GM19023 (cell line): Measurements from ENCODE around the gene SPAG8.
A peak's percentile ranks its signal among the peaks of the same experiment; 100 is the strongest.

ENCODE experiments used
- ATAC-seq: cut with Tn5 transposase; IDR thresholded peaks from one replicate; pipeline ENCODE4 v1.9.1; 2021; ENCODE audit warnings: mild to moderate bottlenecking, moderate library complexity; ENCODE audit not compliant: unreplicated experiment

Gene SPAG8

DNA sequence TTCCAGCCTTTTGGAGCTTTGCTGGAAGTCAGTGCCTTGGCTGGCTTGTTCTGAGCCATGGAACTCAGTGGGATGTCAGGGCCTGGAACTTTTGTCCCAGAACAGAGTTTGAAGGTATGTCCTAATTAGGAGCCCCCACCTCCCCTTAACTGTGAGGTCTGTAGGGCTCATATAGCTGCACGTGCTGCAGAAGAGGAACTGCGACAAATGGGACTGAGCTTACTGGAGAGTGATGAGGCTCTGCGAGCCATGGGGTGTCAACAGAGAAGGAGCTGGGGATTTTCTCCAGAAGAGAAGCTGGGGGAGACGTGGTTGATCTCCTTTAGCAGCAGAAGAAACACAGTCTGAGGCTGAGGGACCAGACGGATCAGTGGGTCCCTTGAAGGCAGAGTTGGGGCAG lies 27.9 kb upstream of the SPAG8 start:
- no peak for ATAC-seq

DNA sequence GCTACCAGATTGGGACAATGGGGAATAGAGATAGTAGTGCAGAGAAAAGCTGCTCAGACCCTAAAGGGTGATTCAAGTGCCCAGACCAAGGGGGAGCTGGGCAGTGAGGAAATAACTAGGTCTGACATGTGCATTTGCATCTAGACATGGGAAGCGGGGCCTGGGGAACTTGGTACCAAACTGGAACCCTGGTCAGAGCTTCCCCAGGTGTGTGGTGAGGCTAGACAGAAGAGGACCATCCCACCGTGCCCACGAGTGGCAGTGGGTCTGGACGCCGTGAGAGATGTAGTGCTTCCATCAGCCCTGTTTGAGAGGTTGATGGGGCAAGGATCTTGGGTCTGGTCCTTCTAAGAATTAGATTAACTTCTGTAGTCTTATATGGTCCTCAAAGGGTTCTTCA lies 24.5 kb upstream of the SPAG8 start:
- ATAC-seq, result no peak

DNA sequence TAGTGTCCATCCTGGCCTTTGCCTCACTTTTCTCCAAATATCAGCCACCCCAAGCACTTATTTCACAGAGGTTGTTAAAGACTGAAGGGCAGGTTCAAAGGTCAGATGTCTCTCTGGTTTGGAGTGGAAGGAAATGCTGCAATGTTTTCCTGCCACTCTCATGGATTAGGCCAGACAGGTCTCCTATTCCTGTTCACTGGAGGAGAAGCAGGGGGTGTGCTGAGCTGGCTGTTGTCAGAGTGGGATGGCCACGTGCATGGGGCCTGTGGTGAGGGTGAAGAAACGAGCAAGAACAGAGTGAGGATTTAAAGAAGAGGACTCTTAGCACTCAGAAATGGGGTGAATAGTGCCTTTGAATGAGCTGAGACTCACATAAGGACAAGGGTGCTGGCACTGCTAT lies 23.7 kb upstream of the SPAG8 start:
- ATAC-seq, result no peak

DNA sequence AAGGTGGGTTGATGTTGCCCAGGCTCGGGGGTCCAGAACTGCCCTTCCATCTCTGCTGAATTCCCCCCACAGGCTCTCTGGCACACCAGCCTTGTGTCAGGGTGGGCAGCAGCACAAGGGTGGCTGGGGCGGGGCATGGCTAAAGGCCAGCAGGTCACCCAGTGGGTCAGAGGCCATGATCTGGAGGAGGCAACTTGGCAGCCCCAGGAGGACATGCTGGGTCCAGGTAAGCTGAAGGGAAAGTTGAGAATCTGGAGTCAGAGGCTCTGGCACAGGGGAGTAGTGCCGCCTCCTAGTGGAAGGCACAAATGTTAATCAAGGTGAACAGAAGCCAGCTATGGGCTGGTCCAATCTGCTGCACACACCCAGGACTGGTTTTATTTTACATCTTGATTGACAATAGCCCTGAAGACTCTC lies 23.2 kb upstream of the SPAG8 start:
- no peak for ATAC-seq

DNA sequence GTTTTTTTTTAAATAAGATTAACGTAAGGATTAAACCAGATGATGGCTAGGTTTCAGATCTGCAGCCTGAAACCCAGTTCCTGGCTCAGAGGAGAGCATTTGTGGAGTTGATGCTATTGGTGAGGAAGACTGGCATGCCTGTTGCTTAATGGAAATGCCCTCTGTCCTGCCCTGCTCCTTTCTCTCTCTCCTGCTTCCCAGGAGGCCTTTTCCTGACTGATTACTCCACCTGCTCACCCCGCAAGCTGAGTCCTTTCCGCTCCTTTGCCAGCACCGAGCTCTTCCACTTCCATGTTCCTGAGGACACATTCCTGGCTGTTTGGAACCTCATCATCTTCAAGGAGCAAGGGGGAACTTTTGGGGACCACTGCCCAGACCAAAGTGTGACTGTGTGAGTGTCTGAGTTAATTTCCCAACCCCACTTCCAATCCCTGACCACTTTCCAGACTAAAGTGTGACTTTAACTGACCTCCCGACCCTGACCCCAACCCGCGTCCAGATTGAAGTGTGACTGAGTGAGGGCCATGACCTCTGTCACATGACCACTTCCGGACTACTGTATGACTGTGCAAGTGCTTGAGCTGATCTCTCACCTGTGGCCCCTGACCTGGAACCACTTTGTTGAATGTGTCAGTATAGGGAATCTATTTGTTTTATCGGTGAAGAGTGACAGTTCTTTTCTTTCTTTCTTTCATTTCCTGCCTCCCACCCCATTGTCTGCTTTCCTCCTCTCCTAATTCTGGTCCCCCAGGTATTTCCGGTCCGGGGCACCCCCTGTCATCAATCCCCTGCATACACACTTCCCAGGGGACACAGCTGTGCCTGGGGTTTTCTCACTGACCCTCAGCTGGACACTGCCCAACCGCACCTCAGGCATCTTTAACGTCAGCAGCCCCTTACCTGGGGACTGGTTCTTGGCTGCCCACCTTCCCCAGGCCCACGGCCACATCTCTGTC lies 22.5 kb upstream of the SPAG8 start:
- ATAC-seq, result no peak

DNA sequence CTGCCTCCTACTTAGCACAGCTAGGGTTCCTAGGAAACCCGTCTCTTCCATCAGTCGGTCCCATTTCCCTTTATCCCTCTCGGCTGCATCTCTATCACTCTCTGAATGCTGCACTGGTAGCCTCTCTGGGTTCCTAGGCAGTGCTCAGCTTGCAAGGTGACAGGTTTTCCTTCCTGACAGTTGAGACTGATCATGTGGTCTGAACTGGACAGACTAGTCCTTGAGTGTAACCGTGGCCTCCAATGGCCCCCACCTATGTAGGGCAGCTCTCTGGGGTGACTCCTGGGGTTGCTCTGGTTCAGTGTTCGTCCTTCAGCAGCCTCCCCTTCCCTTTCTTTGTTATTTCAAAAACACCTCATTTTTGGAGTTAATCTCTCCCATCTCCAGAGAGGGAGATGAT lies 20.8 kb upstream of the SPAG8 start:
- no peak for ATAC-seq

DNA sequence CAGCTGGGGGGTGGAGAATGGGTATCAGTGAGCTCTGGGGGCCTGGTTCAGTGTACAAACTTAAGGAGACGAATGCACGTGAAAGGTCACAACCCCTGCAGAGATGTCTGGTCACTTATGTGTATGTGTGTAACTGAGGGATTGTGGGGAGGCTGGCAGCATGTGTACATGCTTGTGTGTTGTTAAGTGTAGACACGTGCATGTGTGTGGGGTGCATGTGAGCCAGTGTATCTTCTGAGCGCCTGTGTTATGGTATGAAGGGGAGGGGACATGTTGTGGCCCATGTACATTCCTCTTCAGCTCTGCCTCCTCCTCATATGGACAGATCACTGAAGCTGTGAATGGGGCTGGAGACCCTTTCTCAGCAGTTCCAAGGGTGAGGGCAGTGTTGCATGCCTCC lies 19.0 kb upstream of the SPAG8 start:
- no peak for ATAC-seq

DNA sequence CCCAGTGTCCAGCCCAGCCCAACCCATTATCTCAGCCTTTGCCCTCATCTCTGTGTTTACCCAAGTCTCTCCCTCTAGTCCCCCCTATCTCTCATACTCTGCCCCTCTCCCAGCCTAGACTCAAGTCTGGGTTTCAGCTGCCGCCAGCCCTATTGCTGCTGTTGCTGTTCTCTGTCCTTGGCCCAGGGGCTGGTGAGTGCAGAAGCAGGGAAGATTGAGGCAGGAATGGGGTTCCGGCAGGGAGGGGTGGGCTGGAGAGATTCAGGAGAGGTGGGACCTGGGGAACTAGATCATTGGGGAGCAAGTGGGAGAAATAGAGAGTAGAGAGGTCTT lies 17.7 kb upstream of the SPAG8 start:
- no peak for ATAC-seq

DNA sequence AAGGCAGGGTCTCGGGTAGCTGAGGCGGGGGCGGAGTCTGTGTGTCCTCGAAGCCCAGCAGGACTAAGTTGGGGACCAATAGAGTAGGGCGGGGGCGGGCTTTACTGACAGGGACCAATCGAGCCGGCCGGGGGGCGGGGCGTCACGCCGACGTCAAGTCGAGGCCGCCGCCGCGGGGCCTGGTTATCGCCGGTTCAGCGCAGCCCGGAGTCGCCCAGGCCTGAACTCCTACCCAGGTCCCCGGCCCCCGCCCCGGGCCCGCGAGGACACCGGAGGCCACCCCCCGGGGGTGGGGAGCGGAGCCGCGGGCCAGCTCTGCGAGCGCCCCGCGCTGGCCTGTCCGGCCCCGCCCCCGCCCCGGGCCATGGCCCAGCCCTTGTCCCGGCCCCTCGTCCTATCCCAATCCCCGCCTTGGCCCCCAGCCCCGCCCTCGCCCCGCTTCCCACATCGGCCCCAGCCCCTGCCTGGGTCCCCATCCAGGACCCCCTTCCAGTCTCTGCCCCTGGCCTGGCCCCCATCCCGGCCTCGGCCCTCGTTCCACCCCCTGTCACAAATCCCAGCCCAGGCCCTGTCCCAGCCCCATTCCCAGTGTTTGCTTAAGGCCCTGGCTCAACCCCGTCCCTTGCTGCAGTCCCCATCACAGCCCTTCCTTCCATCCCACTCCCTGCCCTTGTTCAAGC lies 17.2 kb upstream of the SPAG8 start, which contains the start of gene TMEM8B:
TMEM8B (plus strand) TSS at position 145 of the 680 bp plus-strand sequence; CDS start at position 365, 220 bp downstream.
- peak; percentile 82 for ATAC-seq

DNA sequence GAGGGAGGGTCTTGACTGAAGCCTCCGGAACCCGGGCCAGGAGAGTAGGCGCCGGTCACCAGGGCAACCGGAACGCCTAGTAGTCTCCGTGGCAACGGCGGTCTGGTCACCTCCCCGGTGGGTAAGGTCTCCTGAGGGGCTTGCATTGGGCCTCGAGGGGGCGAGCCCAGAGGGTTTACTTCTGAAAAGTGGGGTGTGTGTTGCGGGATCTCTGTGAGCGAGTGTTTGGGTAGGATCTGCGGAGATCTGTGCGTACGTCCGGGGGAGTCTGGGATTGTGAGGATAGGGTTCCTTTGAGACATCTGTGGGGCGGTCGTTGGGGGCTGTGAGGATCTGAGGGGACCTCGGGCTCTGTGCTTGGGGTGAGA lies 16.6 kb upstream of the SPAG8 start, which contains the start of gene FAM221B:
FAM221B (minus strand) TSS at position 17 of the 368 bp plus-strand sequence. CDS start 2,571 bp downstream, outside the sequence.
- ATAC-seq, result no peak

DNA sequence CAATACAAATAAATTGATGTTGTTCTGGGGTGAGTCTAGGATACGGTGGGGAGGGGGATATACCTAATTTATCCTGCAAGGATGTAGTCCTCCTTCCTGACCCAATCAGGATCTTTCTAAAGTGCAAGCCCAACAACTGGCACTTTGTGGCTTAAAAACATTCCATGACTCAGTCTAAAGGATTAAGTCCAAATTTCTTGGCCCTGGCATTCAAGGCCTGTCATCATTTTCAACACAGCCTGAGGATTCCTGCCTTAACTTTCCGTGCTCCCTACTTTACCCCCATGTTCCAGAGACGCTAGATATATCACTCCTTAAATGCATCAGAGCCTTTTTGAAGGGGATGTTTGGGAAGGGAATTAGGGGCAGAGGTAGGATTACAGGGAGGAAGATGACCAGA lies 15.4 kb upstream of the SPAG8 start:
- no peak for ATAC-seq

DNA sequence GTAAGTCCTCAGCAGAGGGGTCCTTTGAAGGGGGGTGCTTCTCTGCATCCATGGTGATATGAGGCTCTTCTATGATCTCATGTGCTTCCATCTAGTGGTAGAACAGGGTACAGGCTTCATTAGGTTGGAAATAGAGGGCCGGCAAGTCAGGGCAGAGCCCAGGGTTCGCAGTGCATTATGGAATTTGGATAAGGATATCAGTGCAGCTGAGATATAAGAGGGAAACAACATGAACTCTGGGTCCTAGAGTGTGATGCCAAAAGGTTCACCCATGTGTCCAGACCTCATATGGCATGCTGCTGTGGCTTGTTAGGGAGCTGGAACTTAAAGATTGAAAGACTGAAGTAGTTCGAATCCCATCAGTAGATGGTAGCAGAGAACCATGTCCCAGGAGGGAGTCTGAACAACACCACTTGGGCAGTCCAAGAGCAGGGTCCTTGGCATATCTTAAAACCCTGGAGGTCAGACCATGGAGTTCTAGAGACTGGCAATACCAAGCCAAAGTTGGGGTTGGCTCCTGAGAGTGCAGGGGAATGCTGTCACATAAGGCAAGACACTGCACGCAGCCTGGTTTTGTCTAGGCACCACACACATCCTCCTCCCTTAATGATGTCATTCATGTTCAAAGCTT lies 14.1 kb upstream of the SPAG8 start:
- no peak for ATAC-seq

DNA sequence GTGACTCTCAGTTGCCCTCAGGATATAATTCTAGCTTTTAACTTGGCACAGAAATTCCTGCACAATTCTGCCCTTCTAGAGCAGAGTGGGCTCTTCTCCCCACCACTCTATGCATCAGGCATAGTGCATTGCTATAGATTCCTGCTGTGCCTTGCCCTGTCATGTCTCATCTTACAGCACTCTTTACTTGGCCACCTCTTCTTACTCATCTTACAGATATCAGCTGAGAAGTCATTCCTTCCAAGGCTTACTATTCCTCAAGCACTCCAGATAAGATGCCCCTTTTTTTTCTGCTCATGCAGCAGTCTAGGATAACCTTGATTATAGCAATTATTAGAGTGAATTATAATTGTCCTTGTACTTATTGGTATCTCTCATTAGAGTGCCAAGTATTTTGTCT lies 10.9 kb upstream of the SPAG8 start:
- no peak for ATAC-seq

DNA sequence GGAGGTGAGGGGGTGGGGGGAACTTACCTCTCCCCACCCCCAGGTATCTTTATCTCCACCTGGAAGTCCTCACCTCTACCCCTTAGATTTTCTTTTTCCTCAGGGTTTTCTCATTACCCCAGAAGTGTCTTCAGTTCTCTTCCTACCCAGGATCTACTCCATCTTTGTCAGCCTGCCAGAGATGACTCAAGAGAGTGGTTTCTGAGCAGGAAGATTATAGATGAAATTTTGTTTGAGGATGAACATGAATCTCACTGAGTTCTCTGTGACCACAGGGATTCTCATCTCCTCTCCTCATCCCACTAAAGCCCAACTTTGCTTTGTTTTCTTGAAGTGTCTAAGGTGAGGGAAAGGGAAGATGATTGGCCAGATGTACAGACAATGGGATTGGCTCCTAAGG lies 8.0 kb upstream of the SPAG8 start:
- ATAC-seq, result no peak

DNA sequence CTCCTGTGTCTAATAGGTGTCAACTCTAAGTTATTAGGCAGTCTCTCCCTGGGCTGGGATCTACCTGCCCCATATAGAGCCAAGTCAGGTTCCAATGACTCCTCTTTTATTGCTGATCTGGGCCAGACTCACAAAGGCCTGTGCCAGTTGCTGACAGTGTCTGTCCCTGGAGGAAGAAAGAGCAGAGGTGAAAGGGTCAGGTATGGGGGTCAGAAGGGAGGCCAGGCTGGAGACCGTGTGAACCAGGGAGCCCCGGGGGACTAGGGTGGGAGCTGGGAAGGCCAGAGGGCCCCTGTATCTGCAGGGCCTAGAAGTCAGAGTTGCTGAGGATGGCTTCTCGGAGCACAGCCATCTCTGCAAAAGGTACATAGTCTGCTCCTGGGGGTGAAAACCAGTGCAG lies 6.3 kb upstream of the SPAG8 start:
- ATAC-seq, result no peak

DNA sequence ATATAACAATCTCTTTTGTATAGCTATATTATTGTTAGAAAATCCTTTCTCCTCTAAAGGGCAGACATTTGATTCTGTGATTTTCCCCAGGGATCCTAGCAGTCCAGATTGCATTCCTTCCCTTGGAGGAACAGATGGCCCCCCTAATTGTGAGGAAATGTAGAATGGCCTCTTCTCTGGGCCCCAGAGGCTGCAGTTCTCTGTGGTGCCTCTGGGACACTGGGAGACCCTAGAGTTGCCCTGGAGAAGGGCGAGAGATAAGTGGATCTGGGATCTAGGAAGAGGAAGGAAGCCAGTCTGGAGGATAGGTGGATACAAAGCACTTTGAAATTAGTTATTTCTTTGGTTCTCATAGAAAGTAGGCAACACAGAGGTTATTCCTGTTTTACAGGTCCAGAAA lies 4.6 kb upstream of the SPAG8 start:
- ATAC-seq, result no peak

DNA sequence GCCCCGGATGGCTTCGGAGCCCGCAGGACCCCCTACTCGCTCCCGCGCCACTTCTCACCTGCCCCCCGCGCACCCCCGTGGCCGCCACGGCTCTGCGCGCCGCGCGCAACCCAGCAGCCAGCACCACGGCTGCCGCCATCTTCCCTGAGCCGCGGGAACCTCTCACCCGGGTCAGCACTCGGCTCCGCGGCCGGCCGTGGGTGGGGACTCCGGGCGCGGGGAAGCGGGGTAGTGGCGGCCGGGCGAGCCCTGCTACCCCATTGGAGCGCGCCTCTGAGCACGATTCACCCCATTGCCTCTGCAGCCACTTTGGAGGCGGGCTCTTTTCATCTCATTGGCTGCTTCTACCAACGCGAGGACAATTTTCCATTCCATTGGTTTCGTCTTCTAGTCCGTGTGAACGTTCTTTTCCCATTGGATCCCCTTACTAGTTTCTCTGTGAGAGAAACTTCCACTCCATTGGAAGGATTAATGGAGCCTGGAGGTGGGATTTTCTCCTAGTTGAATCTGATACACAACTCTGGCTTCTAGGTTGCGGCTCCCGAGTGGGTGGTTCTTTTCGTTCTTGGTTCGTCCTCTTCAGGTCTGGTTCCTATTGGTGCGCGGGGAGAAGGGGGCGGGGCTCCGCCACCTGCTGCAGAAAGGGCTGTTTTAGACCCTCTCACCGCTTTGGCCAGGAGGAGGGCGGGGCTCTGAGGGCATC lies 2.9 kb upstream of the SPAG8 start, which contains the start of gene HINT2:
HINT2 (minus strand) TSS at position 202 of the 703 bp plus-strand sequence; CDS start at position 139, 63 bp downstream.
- ATAC-seq, result peak; percentile 79

DNA sequence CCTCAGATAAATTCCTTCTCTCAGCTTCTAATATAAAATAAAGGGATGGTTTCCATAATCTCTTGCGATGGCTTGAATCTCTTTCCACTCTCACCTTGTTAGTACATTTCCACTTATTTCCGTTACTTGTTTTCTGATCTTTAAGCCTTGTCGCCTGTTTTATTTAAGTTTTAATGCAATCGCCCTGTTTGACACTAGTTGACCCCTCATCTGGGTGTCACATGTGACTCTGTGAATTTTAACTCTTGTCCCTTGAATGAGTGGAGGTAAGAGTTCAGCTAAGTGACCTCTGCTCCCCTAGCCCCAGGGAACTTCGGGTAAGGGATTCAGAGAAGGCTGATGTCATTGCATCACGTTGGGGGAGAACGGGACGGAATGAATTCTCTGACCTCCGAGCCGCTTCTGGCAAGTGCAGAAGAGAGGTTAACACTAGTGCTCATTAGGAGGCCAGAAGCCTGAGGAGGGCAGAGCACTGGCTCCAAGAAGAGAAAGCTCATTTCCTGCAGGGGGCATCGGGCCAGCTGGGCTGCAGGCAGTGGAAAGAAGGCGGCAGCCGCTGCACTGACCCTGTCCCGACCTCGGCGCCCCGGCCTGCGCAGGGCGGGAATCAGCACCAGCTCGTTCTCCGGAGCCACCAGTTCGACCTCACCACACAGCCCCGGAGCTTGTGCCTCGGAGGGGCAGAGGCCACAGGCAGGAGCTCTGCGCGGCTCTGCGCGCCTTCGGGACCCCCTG lies 2.2 kb upstream of the SPAG8 start:
- peak; percentile 20 for ATAC-seq

DNA sequence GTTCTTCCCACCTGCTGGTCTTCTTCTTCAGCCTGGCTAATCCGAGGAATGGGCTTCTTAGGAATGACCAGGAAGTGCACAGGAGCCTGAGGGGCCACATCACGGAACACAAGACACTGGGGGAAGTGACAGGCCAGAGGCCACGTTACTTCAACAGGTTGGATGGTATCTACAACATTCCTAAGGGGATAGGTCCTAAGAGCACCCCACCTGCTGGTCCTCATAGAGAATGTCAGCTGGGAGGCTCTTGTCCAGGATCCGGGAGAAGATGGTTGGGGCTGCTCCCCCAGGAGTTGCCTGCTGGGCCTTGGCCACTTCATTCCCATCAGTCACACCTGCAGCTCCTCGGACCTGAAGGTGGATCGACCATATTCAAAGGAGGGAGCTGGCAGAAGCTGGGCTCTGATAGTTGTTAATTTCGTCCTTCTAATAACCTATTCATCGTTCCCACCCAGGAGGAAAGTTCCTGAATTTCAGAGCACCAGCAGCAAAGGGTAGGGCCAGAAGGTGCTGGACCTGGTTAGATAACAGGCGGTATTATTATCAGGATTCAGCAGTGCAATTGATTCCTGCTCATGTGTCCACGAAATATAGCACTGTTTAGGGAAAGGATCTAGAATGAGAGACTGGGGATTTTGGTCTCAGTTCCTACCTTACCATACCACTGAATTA lies 1.5 kb upstream of the SPAG8 start:
- ATAC-seq, result no peak
